Mesendoderm (in vitro differentiated cells): ENCODE data around the gene XXYLT1.

Experiments used
- DNase-seq: peaks from one replicate; pipeline ENCODE4 v3.0.0; 2013
- H2AK5ac ChIP-seq: 2 replicates; pipeline ENCODE4 v1.6.1; 2013; ENCODE audit warnings: low read length, inconsistent platforms
- H2BK120ac ChIP-seq: 2 replicates; pipeline ENCODE4 v1.6.1; 2013; ENCODE audit warnings: low read depth, mild to moderate bottlenecking, low read length, moderate library complexity, mixed read lengths
- H2BK15ac ChIP-seq: replicated peaks from 2 replicates; pipeline ENCODE4 v1.6.1; 2013; ENCODE audit warnings: low read depth, mild to moderate bottlenecking, moderate library complexity
- H2BK5ac ChIP-seq: 2 replicates; pipeline ENCODE4 v1.6.1; 2013; ENCODE audit warnings: low read length, inconsistent platforms
- H3K18ac ChIP-seq: 2 replicates; pipeline ENCODE4 v1.6.1; 2013; ENCODE audit warnings: mild to moderate bottlenecking, low read length, mixed read lengths
- H3K23ac ChIP-seq: one replicate; pipeline ENCODE4 v1.6.1; 2013; ENCODE audit warnings: low read length
- H3K27ac ChIP-seq: 2 replicates; pipeline ENCODE4 v1.5.1; 2013; ENCODE audit warnings: low read depth, mild to moderate bottlenecking, inconsistent platforms, low read length, moderate library complexity
- H3K27me3 ChIP-seq: 2 replicates; pipeline ENCODE4 v1.6.1; 2013; ENCODE audit warnings: low read length, control low read depth, mild to moderate bottlenecking, inconsistent platforms; ENCODE audit not compliant: insufficient read depth, poor library complexity
- H3K36me3 ChIP-seq: 2 replicates; pipeline ENCODE4 v1.6.1; 2013; ENCODE audit warnings: low read length, inconsistent platforms; ENCODE audit not compliant: control insufficient read depth, insufficient read depth
- H3K4ac ChIP-seq: one replicate; pipeline ENCODE4 v1.6.1; 2013; ENCODE audit warnings: low read depth, mild to moderate bottlenecking, low read length, moderate library complexity
- H3K4me1 ChIP-seq: 2 replicates; pipeline ENCODE4 v1.6.1; 2013; ENCODE audit warnings: low read depth, low read length, inconsistent platforms; ENCODE audit not compliant: control insufficient read depth
- H3K4me2 ChIP-seq: 2 replicates; pipeline ENCODE4 v1.6.1; 2013; ENCODE audit warnings: low read length
- H3K4me3 ChIP-seq: 2 replicates; pipeline ENCODE4 v1.5.1; 2013; ENCODE audit warnings: mild to moderate bottlenecking, low read length
- H3K56ac ChIP-seq: one replicate; pipeline ENCODE4 v1.6.1; 2013; ENCODE audit warnings: low read length
- H3K79me1 ChIP-seq: 2 replicates; pipeline ENCODE4 v1.6.1; 2013; ENCODE audit warnings: low read length, inconsistent platforms
- H3K79me2 ChIP-seq: 2 replicates; pipeline ENCODE4 v1.6.1; 2013; ENCODE audit warnings: mild to moderate bottlenecking, low read length; ENCODE audit not compliant: control insufficient read depth, insufficient read depth
- H3K9ac ChIP-seq: 2 replicates; pipeline ENCODE4 v1.6.1; 2013; ENCODE audit warnings: low read length, inconsistent platforms
- H4K5ac ChIP-seq: one replicate; pipeline ENCODE4 v1.6.1; 2013; ENCODE audit warnings: low read length
- H4K8ac ChIP-seq: one replicate; pipeline ENCODE4 v1.6.1; 2013; ENCODE audit warnings: low read depth, mild to moderate bottlenecking, control low read depth, low read length, moderate library complexity
- WGBS: extraction: QIAGEN DNeasy Blood & Tissue Kit; methylation state at CpG from one replicate; pipeline ENCODE4 v1.1.7; 2013; ENCODE audit warnings: low lambda C conversion rate, missing lambda C conversion rate; ENCODE audit not compliant: insufficient coverage; ENCODE audit errors: extremely low coverage; 5-methylcytosine and 5-hydroxymethylcytosine counted together

Gene XXYLT1

GRCh38 chr3:195145579-195145978 is 125.4 kb downstream of the XXYLT1 start:
- H3K23ac ChIP-seq, result no peak overlapping the region
- H2BK5ac ChIP-seq, result no peak overlapping the region
- H3K56ac ChIP-seq, result no peak overlapping the region
- no peaks in the 10 kb centered on the region for H3K27me3 ChIP-seq
- no peak overlapping the region for H2AK5ac ChIP-seq
- H3K36me3 ChIP-seq, result no peaks in the 10 kb centered on the region
- no CpG with 5 or more reads among the region's 12 CpGs for WGBS
- no peak overlapping the region for H3K4me2 ChIP-seq
- no peak overlapping the region for H3K4ac ChIP-seq
- no peak overlapping the region for H3K27ac ChIP-seq
- no peak overlapping the region for H4K8ac ChIP-seq
- H4K5ac ChIP-seq, result no peak overlapping the region
- no peak overlapping the region for H3K4me3 ChIP-seq
- peaks cover 7% of the 10 kb centered on the region for H3K4me1 ChIP-seq
- H3K9ac ChIP-seq, result no peak overlapping the region
- no peak overlapping the region for H3K18ac ChIP-seq
- no peaks in the 10 kb centered on the region for H3K79me2 ChIP-seq
- DNase-seq, result no peak
- no peak overlapping the region for H2BK15ac ChIP-seq
- H3K79me1 ChIP-seq, result peaks cover 9% of the 10 kb centered on the region
- H2BK120ac ChIP-seq, result no peak overlapping the region

GRCh38 chr3:195143221-195143620 is 127.7 kb downstream of the XXYLT1 start:
- Histone ChIP-seq H3K79me1 (peaks cover 6% of the 10 kb centered on the region), H2BK120ac (no peak overlapping the region), H3K4me2 (no peak overlapping the region), H3K4me1 (no peaks in the 10 kb centered on the region), H3K27ac (no peak overlapping the region), H3K9ac (no peak overlapping the region), H3K18ac (no peak overlapping the region), H2AK5ac (no peak overlapping the region), H3K36me3 (no peaks in the 10 kb centered on the region), H4K5ac (no peak overlapping the region), H3K4me3 (no peak overlapping the region), H3K27me3 (no peaks in the 10 kb centered on the region), H2BK15ac (no peak overlapping the region), H2BK5ac (no peak overlapping the region), H4K8ac (no peak overlapping the region), H3K4ac (no peak overlapping the region), H3K23ac (no peak overlapping the region), H3K79me2 (no peaks in the 10 kb centered on the region), H3K56ac (no peak overlapping the region)
- no peak for DNase-seq
- no CpG with 5 or more reads among the region's 5 CpGs for WGBS

GRCh38 chr3:195142519-195142918 is 128.4 kb downstream of the XXYLT1 start:
- Histone ChIP-seq H2AK5ac (no peak overlapping the region), H3K79me1 (peaks cover 4% of the 10 kb centered on the region), H2BK120ac (no peak overlapping the region), H2BK15ac (no peak overlapping the region), H3K9ac (no peak overlapping the region), H3K79me2 (no peaks in the 10 kb centered on the region), H3K23ac (no peak overlapping the region), H4K8ac (no peak overlapping the region), H3K18ac (no peak overlapping the region), H3K56ac (no peak overlapping the region), H3K27me3 (no peaks in the 10 kb centered on the region), H3K27ac (no peak overlapping the region), H3K4me1 (no peaks in the 10 kb centered on the region), H3K4ac (no peak overlapping the region), H2BK5ac (no peak overlapping the region), H3K36me3 (no peaks in the 10 kb centered on the region), H3K4me2 (no peak overlapping the region), H4K5ac (no peak overlapping the region), H3K4me3 (no peak overlapping the region)
- no peak for DNase-seq
- WGBS, result no CpG with 5 or more reads among the region's 10 CpGs

- Histone ChIP-seq H3K4me3 (no peak overlapping the region), H3K18ac (no peak overlapping the region), H3K9ac (no peak overlapping the region), H3K27ac (no peak overlapping the region), H2BK15ac (no peak overlapping the region), H4K5ac (no peak overlapping the region), H2BK5ac (no peak overlapping the region), H4K8ac (no peak overlapping the region), H3K27me3 (no peaks in the 10 kb centered on the region), H2AK5ac (no peak overlapping the region), H3K79me1 (peaks cover 3% of the 10 kb centered on the region), H3K36me3 (no peaks in the 10 kb centered on the region), H3K56ac (no peak overlapping the region), H3K23ac (no peak overlapping the region), H3K4me2 (no peak overlapping the region), H3K4ac (no peak overlapping the region), H3K79me2 (no peaks in the 10 kb centered on the region), H2BK120ac (no peak overlapping the region), H3K4me1 (no peaks in the 10 kb centered on the region)
- no CpG with 5 or more reads among the region's 12 CpGs for WGBS
- DNase-seq, result no peak
Observed at GRCh38 chr3:195140816-195141793, 129.9 kb downstream of the XXYLT1 start.

GRCh38 chr3:195140410-195140809 is 130.5 kb downstream of the XXYLT1 start:
- Histone ChIP-seq H3K56ac (no peak overlapping the region), H3K27me3 (no peaks in the 10 kb centered on the region), H3K27ac (no peak overlapping the region), H2AK5ac (no peak overlapping the region), H3K4ac (no peak overlapping the region), H3K9ac (no peak overlapping the region), H3K79me1 (peaks cover 3% of the 10 kb centered on the region), H4K8ac (no peak overlapping the region), H2BK5ac (no peak overlapping the region), H3K79me2 (no peaks in the 10 kb centered on the region), H3K23ac (no peak overlapping the region), H4K5ac (no peak overlapping the region), H2BK120ac (no peak overlapping the region), H3K4me3 (no peak overlapping the region), H2BK15ac (no peak overlapping the region), H3K36me3 (no peaks in the 10 kb centered on the region), H3K4me2 (no peak overlapping the region), H3K4me1 (no peaks in the 10 kb centered on the region), H3K18ac (no peak overlapping the region)
- no peak for DNase-seq
- WGBS, result no CpG with 5 or more reads among the region's 1 CpG
